ENCODE data around the gene PLA2G4F. TPM values are rescaled to one million over a fixed set of nuclear protein-coding genes. Genes with fewer than 3 reads are reported as not detected.

Gene PLA2G4F
- total RNA-seq, 1 experiment from 2014 or later = 0.87 TPM

DNA sequence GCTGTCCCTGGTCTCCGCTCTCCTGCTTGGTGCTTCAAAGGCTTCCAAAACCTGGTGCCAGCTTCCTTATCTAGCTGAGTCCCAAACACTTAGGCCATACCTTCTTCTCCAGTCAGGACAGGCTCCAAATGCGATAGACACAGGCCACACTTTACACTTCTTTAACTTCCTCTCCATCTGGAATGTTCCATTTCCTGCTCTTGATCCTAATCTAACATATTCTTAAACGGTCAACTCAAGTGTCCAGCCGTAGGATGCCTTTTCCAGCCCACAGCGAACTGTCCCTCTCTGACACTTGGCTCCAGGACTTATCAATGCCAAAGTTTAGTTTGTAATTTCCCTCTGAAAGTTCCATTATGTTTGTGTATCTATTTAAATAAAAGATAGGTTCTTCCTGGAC is 19.2 kb upstream of the PLA2G4F start:
- Mint-ChIP-seq H3K27me3 (ENCODE audit: unreplicated experiment) (no peaks in the 10 kb centered on the region), H3K36me3 (ENCODE audit: insufficient read depth, unreplicated experiment) (peaks cover 9% of the 10 kb centered on the region), H3K4me1 (ENCODE audit: low read depth, unreplicated experiment) (no peaks in the 10 kb centered on the region), H3K4me3 (ENCODE audit: low read depth, unreplicated experiment) (no peak overlapping the region), H3K9me3 (ENCODE audit: low read depth, unreplicated experiment) (no peaks in the 10 kb centered on the region), H3K27ac (ENCODE audit: unreplicated experiment) (no peak overlapping the region)
- intact Hi-C loops (cut with micrococcal nuclease; ENCODE audit: unreplicated experiment) = no loop called here
- DNase-seq = no peak
- BruUV-seq (replicated peaks) = no TSS peak
- CTCF ChIA-PET = interaction anchor here (0.5 kb wide), 1 partner anchor 14 kb away, joined by 3 read pairs; no protein-coding TSS in a partner anchor
- TF ChIP-seq, protein P1, sequence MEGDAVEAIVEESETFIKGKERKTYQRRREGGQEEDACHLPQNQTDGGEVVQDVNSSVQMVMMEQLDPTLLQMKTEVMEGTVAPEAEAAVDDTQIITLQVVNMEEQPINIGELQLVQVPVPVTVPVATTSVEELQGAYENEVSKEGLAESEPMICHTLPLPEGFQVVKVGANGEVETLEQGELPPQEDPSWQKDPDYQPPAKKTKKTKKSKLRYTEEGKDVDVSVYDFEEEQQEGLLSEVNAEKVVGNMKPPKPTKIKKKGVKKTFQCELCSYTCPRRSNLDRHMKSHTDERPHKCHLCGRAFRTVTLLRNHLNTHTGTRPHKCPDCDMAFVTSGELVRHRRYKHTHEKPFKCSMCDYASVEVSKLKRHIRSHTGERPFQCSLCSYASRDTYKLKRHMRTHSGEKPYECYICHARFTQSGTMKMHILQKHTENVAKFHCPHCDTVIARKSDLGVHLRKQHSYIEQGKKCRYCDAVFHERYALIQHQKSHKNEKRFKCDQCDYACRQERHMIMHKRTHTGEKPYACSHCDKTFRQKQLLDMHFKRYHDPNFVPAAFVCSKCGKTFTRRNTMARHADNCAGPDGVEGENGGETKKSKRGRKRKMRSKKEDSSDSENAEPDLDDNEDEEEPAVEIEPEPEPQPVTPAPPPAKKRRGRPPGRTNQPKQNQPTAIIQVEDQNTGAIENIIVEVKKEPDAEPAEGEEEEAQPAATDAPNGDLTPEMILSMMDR (IDR thresholded peaks at IDR 0.05; ENCODE audit: unreplicated experiment) = no peak

DNA sequence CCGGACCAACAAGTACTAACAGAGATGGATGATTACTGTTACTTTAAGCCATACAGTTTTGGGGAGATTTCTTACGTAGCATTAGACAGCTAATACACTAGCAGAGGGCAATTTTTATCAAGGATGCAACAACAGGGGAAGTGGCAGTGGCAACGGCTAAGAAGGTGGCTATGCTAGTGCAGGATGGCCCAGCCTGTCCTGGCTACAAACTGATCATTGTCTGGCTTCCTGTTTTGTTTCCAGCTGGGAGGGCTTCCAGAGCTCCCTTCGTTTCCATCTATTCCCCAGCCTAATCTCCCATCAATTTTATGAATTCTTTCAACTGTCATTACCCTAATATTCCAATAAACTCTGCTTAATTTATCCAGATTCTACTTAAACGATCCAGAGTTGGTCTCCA is 16.0 kb upstream of the PLA2G4F start:
- CTCF ChIA-PET = interaction anchor here (0.7 kb wide), 1 partner anchor 21 kb away, joined by 4 read pairs; no protein-coding TSS in a partner anchor
- Mint-ChIP-seq H3K4me1 (ENCODE audit: low read depth, unreplicated experiment) (no peaks in the 10 kb centered on the region), H3K27me3 (ENCODE audit: unreplicated experiment) (no peaks in the 10 kb centered on the region), H3K27ac (ENCODE audit: unreplicated experiment) (no peak overlapping the region), H3K36me3 (ENCODE audit: insufficient read depth, unreplicated experiment) (peaks cover 9% of the 10 kb centered on the region), H3K4me3 (ENCODE audit: low read depth, unreplicated experiment) (no peak overlapping the region), H3K9me3 (ENCODE audit: low read depth, unreplicated experiment) (no peaks in the 10 kb centered on the region)
- DNase-seq = no peak
- intact Hi-C loops (cut with micrococcal nuclease; ENCODE audit: unreplicated experiment) = no loop called here
- TF ChIP-seq, protein P1 (IDR thresholded peaks at IDR 0.05; ENCODE audit: unreplicated experiment) = no peak
- no TSS peak for BruUV-seq (replicated peaks)

DNA sequence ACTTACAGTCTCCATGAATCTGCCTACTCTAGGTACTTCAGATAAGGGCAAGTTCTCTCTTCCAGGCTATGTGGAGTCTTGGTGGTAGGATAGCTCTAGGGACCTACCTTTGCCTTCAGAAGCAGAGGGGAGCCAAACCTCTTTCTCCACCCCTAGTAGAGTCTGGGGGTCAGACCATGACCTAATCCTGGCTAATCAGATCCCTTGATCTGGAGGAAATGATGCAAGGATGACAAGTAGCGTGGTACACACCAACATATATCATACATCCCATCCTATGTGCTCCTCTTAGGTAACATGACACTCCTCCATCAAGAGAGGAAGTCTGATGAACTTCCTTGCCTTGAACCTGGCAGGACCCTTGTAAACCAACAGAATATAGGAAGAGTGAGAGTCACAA is 15.4 kb upstream of the PLA2G4F start:
- intact Hi-C loops (cut with micrococcal nuclease; ENCODE audit: unreplicated experiment) = no loop called here
- Mint-ChIP-seq H3K4me3 (ENCODE audit: low read depth, unreplicated experiment) (no peak overlapping the region), H3K36me3 (ENCODE audit: insufficient read depth, unreplicated experiment) (peaks cover 9% of the 10 kb centered on the region), H3K4me1 (ENCODE audit: low read depth, unreplicated experiment) (no peaks in the 10 kb centered on the region), H3K27ac (ENCODE audit: unreplicated experiment) (no peak overlapping the region), H3K27me3 (ENCODE audit: unreplicated experiment) (no peaks in the 10 kb centered on the region), H3K9me3 (ENCODE audit: low read depth, unreplicated experiment) (no peaks in the 10 kb centered on the region)
- CTCF ChIA-PET = interaction anchor here (0.7 kb wide), 1 partner anchor 22 kb away, joined by 4 read pairs; no protein-coding TSS in a partner anchor
- TF ChIP-seq, protein P1 (IDR thresholded peaks at IDR 0.05; ENCODE audit: unreplicated experiment) = no peak
- no peak for DNase-seq
- BruUV-seq (replicated peaks) = no TSS peak

DNA sequence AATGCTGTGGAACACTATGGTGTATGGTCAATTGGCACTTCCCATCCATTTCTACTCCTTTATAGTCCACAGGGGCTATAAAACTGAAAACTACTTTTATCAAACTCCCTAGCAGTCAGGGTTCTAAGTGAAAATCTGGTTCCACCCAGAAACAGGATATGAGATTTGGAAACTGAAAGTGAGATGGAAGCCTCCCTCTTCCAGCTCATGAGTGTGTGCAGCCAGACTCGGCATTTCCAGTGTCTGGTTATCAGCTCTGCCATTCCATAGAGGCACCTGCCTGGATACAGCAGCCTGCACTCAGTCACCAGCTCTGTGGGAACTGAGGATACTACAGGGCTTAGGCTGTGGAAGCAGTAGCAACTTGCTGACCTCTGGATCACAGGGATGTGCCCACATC is 14.7 kb upstream of the PLA2G4F start:
- CTCF ChIA-PET = no interaction called here
- DNase-seq = no peak
- H3K36me3 Mint-ChIP-seq (ENCODE audit: insufficient read depth, unreplicated experiment) = peaks cover 9% of the 10 kb centered on the region
- no peak overlapping the region for H3K4me3 Mint-ChIP-seq (ENCODE audit: low read depth, unreplicated experiment)
- intact Hi-C loops (cut with micrococcal nuclease; ENCODE audit: unreplicated experiment) = no loop called here
- no peaks in the 10 kb centered on the region for H3K9me3 Mint-ChIP-seq (ENCODE audit: low read depth, unreplicated experiment)
- BruUV-seq (replicated peaks) = no TSS peak
- no peaks in the 10 kb centered on the region for H3K27me3 Mint-ChIP-seq (ENCODE audit: unreplicated experiment)
- no peaks in the 10 kb centered on the region for H3K4me1 Mint-ChIP-seq (ENCODE audit: low read depth, unreplicated experiment)
- no peak overlapping the region for H3K27ac Mint-ChIP-seq (ENCODE audit: unreplicated experiment)
- TF ChIP-seq, protein P1 (IDR thresholded peaks at IDR 0.05; ENCODE audit: unreplicated experiment) = no peak

All from Calu3 (cell line).